Lung microvascular endothelial cell (primary cell): ENCODE measurements around the gene PPP2CA. TPM values are rescaled to one million over a fixed set of nuclear protein-coding genes. Genes with fewer than 3 reads are reported as not detected.
"Not testable (repeated sequence)": the region's sequence is repeated elsewhere in the genome, so short reads cannot be mapped to it uniquely, and the experiment has no call there.

Experiments used
- DNase-seq, 2 donors: peaks; one replicate each; pipeline versions ENCODE4 v3.0.0 to v3.0.0-alpha.2; 2010; ENCODE audit warnings: low read depth in 2 of 2
- total RNA-seq: library from RNA; depleted of rRNA; stranded (reverse); fragments of >200 nt; gene quantifications from 2 replicates; pipeline ENCODE4 v1.2.1, GENCODE V29; 2014

Gene PPP2CA
- total RNA-seq, 1 donor from 2014 or later: 43.7 TPM

DNA sequence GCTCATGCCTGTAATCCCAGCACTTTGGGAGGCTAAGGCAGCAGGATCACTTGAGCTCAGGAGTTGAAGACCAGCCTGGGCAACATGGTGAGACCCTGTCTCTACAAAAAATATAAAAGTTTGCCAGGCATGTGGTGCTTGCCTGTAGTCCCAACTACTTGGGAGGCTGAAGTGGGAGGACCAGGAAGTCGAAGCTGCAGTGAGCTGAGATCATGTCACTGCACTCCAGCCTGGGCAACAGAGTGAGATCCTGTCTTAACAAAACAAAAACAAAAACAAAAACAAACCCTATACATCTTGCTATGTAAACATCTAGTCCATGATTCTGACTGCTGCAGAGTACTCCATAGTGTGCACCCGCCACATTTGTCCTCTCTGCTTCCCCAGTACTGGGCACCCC, 19.8 kb upstream of the PPP2CA start:
- DNase-seq: no peak

- DNase-seq: peak; percentile 61 to 67
Observed at GRCh38 chr5:134245101-134245604, 19.3 kb upstream of the PPP2CA start.

DNA sequence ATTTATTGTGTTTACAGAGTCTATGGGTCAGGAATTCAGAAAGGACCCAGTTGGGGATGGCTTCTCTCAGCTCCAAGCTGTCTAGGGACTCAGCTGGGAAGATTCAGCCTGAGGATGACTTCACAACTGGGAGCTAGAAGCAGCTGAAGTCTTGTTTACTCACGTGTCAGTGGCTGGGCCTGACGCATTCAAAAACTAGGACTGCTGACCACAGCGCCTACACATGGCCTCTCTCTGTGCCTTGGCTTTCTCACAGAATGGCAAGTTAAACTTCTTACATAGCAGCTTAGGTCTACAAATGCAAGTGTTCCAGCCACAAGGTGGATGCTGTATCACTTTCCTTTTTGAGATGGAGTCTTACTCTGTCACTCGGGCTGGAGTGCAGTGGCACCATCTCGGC, 16.3 kb upstream of the PPP2CA start:
- no peak for DNase-seq

DNA sequence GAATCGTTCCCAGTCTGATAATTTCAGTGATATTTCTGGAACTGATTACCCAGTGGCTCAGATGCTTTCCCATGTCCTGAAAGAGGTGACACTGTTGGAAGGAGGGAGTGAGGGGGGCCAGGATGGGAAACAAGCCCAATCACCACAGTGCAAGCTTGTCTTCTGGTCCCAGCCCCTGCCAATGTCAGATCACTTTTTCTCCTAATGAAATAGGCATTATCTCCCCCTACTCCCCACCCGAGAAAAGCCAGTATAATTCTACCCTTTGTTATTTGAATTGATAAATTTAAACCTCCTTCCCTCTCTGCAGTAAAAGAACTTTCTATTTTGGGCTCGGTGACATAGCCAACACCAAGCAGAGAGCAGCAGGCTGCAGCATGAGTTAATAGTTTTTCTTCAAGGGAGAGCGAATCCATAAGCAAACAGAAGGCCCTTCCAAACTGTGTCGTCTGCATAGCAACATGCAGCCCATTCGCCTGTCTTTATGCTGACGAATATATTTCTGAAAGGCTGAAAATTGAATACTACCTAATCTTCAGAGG, 14.6 kb upstream of the PPP2CA start:
- no peak for DNase-seq

DNA sequence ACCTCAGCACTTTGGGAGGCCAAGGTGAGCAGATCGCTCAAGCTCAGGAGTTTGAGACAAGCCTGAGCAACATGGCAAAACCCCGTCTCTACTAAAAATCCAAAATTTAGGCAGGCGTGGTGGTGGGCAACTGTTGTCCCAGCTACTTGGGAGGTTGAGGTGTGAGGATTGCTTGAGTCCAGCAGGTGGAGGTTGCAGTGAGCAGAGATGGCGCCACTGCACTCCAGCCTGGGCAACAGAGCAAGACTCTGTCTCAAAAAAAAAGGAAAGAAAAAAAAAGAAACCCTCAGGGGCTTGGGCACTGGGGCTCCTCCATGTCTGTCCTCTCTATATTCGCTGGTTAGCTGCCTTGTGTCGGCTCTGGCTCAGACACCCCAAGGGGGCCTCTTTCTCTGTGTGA, 10.9 kb upstream of the PPP2CA start:
- DNase-seq: no peak

DNA sequence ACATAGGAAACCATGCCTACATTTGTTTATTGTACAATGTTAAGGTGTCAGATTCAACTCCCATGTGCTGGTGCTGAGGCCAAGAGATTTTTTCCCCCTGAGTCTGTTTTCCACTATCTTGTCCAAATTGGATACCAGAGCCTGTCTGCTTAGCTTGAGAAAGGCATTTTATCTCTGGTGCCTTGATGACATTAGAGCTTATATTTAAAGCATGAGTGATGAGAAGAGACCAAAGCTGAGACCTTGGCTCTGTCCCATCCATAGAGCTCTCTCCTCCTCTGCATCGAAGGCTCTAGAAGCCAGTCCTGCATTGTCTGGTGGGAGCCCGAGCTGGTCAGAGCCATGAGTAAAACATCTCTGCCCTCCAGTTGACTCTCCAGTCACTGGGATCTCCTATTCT, 10.4 kb upstream of the PPP2CA start:
- no peak for DNase-seq

GRCh38 chr5:134228624-134229023, 2.8 kb upstream of the PPP2CA start:
- no peak for DNase-seq

DNA sequence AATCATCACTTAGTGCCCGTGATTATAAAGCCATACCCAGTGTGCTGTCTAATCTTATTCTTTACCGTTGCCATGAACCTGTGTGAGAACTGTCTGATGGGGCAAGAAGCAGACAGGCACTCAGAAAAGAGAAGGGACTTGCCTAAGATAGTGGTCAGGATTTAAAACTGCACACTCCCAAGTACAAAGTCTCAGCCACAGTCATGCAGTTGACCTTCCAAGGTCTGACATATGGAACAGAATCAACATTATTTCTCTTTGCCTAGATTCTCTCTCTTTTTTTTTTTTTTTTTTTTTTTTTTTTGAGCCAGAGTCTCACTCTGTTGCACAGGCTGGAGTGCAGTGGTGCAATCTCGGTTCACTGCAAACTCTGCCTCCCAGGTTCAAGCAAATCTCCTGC, 1.9 kb upstream of the PPP2CA start:
- DNase-seq: no peak

DNA sequence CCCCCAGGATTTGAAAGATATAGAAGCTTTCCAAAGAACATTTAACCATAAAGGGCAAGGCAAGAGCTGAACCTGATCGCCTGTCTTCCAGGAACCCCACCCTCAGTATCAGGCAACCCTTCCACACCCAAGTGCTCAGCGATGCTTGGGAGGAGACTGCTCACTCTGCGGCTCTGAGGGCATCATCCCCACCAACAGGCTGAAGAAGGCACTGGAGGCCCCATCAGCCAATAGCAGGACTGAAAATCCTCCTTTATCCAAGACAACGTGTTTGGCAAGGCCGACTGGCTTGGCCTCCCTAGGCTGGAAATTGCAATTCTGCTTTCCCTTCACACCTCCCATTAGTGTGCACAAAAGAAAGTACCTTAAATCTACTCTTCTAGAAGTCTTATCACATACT, 1.4 kb upstream of the PPP2CA start:
- no peak for DNase-seq

DNA sequence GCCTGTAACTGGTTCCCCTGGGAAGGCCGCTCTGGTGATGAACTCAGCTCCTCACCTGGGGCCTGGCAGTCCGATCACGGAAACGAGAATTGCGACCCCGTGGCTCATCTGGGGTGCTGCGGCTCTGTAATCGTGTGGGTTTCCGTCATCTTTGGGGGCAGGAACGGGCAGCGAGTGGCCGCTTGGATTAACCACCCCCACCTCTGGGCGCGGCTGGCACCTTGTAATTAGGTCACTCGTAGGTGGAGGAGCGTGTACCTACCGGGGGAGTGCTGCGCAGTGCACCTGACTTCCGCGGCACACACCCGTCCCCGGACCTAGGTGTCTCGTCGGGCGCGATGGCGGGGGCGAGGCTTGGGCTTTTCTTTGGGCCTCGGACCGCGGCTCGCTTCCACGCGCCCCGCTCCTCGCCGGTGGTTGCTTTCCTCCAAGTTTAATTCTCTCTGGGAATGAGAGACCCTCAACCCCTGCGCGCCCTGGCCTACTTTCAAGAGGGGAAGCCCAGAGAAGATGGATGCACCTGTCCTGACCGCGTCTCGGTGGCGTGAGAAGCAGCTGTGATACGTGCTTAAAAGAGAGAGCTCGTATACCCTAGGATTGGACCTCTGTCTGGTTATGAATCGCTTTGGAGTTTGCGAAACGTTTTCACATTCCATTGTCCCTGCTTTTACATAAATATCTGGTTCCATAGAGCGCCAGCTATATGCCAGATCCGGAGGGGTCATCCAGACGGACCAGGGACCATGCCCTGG, 744 bp upstream of the PPP2CA start:
- DNase-seq: peak; percentile 20 to 29

DNA sequence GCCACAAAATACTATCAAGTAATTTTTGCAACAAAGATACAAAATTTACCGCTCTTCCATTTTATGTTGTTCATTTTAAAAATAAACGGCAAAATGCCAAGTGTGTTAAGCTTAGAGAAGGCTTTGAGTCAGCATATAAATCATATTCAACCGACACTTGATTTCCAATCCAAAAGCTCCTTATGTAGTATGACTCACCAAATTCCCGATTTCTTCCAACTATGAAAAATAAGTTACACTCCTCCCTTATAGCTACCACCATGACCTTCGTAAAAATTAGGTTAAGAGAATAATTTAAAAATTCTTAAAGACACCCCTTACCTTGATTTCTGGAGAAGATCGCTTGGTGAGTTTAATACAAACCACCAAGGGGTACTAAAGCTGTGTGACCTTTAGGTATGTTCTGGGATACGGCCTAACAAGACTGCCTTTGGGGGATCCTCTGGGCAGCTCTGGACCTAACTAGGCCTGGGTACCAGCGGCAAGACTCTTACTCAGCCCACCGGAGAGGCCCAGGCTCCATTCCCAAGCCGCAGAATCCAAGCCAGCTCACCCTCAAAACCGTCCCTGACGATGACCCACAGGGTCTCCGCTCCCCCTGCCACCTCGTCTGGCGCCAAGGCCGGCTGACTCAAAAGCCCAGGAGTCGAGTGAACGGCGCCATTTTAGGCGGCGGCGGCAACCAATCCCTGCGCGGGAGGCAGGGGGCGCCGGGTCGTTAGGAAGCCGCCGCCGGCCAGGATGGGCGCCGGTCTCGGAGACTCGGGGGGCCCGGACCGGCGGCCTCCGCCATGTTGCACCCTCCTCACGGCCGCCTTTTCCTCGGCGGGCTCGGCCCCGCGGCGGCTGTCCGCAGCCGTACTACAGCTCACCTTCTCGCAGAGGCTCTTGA, 739 bp downstream of the PPP2CA start:
- DNase-seq: peak; percentile 76 to 87

DNA sequence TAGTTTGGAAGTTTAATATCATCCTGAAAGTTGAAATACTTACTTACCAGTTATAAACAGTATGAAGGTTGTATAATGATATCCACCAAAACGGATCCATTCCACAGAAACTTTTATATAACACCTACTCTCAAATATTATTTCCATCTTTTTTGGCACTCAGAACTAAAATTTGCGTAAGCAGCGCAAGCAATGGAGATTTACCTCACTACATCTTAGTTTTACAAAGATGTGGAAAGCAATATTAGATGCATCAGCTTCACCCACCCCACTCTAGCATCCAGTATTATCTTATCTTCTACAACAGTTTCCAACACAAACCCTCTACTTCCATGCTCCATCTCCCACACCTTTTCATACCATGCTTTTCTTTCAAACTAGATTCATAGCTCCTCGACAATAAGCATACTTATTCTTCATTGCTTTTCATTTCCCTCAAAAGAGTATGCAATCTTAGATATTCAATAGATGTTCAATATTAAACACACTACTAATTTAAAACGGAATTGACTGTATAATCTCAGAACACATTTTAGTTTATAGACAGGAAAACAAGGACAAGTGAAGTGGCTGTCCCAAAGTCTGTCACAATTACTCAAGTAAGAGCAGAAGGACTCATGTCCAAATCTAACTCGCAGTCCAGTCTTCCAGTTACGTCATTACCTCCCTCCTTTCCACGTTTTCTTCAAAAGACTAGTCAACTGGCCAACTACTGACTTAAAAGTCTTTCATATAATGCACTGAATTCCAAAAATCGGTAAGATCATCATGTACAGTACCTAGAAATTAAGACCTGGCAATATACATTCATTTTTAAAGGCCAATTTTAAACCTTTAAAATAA, 2.2 kb downstream of the PPP2CA start:
- DNase-seq: peak in 1 of 2 donors; percentile 44

DNA sequence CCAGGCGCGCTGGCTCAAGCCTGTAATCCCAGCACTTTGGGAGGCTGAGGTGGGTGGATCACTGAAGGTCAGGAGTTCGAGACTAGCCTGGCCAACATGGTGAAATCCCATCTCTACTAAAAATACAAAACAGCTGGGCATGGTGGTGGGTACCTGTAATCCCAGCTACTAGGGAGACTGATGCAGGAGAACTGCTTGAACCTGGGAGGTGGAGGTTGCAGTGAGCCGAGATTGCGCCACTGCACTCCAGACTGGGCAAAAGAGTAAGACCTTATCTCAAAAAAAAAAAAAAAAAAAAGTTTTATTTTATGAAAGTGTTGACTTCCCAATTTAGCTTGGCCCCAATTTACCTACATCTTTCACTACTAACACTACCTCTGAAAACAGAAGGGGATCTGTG, 4.2 kb downstream of the PPP2CA start:
- not testable (repeated sequence) for DNase-seq

DNA sequence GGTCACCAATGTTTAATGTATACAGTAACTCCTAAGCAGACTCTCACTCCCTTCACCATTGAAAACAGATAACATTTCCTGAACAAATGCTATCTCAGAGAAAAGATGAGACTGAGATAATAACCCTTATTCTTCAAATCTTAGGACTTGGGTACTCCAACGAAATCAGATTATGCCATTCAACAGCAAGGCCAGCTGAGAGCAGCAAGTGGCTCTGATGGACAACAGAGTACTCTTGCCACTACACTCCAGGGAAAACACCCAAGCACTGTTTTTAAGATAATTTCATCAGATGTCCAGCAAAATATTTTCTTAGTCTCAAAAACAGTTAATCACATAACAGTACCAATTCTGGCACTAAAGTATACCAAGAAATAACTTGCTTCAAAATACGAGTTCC, 10.1 kb downstream of the PPP2CA start:
- no peak for DNase-seq

DNA sequence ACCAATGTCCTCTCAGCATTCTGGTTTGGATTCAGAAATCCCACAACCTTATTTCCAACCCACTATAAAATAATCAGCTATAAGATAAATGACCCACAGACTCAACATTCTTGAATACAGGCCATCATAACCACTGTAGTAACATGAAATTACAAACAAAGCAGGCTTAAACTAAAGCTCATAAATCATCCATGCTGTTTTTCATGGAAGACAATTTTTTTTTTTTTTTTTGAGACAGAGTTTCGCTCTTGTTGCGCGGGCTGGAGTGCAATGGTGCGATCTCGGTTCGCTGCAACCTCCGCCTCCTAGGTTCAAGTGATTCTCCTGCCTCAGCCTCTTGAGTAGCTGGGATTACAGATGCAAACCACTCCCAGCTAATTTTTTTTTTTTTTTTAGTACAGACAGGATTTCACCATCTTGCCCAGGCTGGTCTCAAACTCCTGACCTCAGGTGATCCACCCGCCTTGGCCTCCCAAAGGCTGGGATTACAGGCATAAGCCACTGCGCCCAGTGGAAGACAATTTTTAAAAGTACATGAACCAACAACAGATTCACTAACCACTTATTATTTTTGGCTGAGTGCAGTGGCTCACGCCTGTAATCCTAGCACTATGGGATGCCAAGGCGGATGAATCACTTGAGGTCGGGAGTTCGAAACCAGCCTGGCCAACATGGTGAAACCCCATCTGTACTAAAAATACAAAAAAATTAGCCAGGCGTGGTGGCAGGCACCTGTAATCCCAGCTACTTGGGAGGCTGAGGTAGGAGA, 14.4 kb downstream of the PPP2CA start:
- DNase-seq: not testable (repeated sequence)

DNA sequence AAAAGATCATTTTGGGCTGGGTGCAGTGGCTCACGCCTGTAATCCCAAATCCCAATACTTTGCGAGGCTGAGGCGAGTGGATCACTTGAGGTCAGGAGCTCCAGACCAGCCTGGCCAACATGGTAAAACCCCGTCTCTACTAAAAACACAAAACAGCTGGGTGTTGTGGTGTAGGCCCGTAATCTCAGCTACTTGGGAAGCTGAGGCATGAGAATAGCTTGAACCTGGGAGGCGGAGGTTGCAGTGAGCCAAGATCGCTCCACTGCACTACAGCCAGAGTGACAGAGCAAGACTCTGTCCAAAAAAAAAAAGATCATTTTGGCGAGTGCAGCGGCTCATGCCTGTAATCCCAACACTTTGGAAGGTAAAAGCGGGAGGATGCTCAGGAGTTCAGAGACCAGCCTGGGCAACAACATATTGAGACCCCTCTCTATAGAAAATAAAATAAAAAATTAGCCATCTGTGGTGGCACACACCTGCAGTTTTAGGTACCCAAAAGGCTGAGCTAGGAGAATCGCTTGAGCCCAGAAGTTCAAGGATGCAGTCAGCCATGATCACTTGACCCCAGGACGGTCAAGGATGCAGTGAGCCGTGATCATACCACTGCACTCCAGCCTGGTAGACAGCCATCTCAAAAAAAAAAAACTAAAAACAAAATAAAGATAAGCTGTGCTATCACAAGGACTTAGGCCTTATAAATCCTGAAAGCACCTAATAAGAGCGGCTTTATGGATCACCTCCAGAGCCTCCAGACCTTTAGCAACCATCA, 16.2 kb downstream of the PPP2CA start:
- no peak for DNase-seq

- no peak for DNase-seq
Observed at GRCh38 chr5:134207696-134208095, 18.2 kb downstream of the PPP2CA start.

DNA sequence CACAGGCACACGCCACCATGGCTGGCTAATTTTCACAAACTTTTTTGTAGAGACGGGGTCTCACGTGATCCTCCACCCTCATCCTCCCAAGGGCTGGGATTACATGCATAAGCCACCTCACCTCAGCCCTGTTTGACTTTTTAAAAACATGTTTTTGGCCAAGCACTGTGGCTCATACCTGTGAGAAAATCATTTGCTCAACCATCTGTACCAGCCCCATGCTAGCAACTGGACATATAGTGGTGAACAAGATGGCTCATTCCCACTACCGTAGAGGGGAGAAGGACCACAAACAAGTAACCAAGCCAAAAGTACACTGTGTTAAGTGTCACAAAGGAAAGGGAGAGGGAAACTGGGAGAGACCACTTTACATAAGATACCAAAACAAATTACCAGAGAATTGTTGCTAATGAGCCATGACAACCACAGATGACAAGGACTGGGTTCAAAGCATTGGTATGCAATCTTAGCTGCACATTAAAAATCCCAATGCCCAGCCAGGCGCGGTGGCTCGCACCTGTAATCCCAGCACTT, 19.2 kb downstream of the PPP2CA start:
- no peak for DNase-seq

GRCh38 chr5:134204575-134204974, 21.3 kb downstream of the PPP2CA start:
- no peak for DNase-seq

- no peak for DNase-seq
Observed at GRCh38 chr5:134203630-134204029, 22.2 kb downstream of the PPP2CA start.
